GM12872 (cell line): Measurements from ENCODE around the gene NUDT4.

ENCODE experiments used
- CTCF ChIP-seq: IDR thresholded peaks from 3 replicates; pipeline ENCODE4 v1.5.1; 2011; ENCODE audit warnings: low read depth, mild to moderate bottlenecking, low read length, moderate library complexity; ENCODE audit not compliant: insufficient read depth

Gene NUDT4

DNA sequence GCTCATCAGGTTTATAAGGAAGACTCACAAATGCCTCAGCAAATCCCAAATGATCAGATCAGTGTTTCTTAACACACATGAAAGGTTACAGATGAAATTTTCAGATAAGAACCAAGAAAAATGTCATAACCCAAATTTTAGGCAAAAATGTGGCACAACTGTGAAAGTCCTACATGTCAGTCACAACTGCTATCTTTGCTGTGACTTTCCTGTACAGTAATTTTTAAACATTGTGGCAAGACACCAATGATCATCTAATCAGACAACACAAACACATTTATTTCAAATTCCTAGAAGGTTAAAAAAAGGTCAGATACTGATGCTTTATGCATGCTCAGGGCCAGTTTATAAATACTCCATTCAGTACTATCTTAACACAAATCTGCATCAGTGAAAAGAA, 31.1 kb downstream of the NUDT4 start:
- no peak for TF ChIP-seq CTCF

DNA sequence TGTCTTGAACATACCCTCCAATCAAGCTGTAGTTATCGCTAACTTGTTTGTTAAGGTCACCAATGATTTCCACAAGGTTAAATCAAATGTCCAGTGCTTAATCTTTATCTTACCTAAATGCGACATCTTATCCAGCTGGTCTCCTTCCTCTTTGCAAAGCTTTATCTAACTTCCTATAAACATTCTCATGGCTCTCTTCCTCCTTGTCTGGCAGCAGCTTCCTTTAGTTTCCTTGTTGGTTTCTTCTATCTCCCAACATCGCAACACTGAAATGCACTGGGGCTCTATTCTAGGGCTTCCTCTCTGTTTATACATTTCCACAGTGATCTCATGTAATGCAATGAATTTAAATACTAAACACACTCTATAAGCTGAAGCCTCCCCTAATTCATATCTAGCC, 35.3 kb downstream of the NUDT4 start:
- TF ChIP-seq CTCF, result no peak

DNA sequence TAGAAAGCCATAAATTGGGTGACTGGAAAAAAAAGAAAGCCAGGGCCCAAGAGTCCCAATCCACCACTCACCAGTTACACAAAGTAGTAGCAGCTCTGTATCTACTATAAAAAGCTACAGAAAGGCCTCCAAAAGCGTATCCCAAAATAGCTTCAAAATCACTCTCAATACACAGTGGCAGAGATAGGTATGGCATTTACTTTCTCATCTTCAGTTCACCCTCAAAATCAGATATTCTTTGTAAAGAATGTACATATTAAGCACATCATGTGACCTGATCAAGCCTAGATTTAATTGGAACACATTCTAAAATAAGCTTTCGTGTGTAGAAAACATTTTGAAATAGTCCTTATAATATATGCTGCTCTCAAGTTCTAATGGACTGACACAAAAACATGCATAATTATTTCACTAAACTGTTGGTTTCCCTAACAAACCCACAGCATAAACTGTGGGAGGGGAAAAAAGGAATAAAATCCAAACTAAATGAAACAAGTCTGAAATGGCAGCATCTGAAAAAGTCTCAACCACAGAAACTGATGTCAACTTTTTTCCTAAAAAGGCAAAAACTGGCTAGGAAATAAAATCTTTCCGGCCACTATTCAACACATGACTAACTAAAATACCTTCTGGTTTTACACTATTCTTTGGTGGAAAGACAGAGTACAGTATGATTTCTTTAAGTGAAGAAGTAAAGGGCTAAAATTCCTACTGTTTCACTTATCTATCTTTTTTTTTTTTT, 38.2 kb downstream of the NUDT4 start:
- no peak for TF ChIP-seq CTCF

GRCh38 chr12:93417967-93418480, 40.3 kb downstream of the NUDT4 start:
- TF ChIP-seq CTCF, result no peak

DNA sequence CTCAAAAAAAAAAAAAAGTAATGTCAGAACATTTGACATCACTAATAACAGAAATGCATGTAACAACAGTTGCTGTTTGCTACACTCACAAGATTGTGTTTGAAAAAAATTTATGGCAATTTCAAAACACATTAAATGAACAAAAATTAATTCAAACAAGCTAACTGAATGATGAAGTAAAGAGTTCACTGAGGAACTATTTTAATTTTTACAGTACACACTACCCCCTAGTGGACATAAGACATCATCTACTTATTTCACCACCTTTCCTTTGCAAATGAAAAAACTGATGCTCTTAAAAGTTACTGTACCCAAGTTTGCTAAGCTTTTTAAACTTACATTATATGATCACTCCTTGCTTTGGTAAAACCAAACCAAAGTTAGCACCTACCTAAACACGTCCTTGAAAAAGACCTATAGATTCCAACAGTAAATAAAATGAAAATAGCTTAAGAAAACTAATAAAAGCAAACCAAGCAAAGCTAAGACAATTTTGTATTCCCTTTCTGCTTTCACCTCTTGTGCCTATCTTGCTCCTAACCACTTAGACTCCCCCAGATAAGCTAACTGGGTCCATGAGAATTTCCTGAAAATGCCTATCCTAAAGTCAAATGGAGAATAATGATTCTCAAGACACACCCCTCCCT, 41.8 kb downstream of the NUDT4 start:
- peak; percentile 51 for TF ChIP-seq CTCF

DNA sequence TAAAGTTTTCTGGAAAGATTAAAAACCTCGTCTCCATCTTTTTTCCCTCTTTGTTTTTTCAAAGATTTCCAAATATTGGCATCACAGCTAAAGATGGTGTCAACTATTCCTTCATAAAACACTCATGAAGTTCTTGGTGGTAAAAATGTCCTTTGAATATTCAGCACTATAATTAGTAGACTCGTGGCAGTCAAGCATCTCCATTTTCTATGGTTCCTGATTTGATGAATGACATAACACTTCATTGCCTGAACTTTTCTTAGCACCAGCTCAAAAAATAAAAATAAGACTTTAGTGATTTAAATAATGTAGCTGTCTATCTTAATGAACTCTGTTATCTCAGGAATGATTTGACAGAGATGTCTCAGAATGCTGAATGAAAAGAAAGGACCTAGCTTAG, 44.3 kb downstream of the NUDT4 start:
- TF ChIP-seq CTCF, result no peak

DNA sequence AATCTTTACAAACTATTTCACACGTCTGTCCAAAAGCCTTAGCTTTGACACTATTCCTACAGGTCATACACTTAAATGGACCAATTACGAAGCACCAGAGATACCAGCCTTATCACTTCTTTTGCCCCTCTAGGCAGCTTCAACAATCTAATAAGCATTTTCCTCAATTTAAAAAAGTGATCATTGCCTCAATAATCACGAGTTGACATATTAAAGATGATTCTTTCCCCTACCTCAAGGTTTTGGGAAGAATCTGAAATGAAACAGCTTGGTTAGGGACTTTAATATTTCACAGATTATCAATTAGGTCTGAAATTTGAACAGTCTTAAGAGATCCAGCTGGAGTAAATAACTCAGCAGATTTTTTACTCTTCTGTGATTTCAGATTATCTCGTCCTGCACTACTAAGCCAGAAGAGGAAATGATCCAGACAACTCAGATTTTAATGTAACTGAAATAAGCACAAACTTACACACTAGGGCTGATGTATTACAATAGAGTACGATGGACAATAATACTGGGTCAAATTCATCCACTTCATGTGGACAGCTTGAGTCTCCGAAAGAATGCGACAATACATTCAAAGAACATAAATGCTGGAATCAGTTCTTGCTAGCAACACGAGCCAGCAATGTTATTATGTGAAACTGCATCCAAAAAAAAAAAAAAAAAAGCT, 48.1 kb downstream of the NUDT4 start:
- no peak for TF ChIP-seq CTCF
